GM18526 (cell line): ENCODE data around the gene BRICD5.

Experiments
- POLR2A ChIP-seq: IDR thresholded peaks from 3 replicates; pipeline ENCODE4 v1.6.1; 2011; ENCODE audit not compliant: insufficient read length; ENCODE audit errors: extremely low read depth

Gene BRICD5

GRCh38 chr16:2183671-2184070, 27.0 kb downstream of the BRICD5 start:
- no peak for TF ChIP-seq POLR2A

- no peak for TF ChIP-seq POLR2A
These were observed 28.7 kb downstream of the BRICD5 start for GRCh38 chr16:2181952-2182351.

- no peak for TF ChIP-seq POLR2A
These were observed 29.4 kb downstream of the BRICD5 start for GRCh38 chr16:2180962-2181923.

- TF ChIP-seq POLR2A, result no peak
These were observed 30.2 kb downstream of the BRICD5 start for GRCh38 chr16:2180461-2180860.

GRCh38 chr16:2179576-2179975, 31.1 kb downstream of the BRICD5 start:
- no peak for TF ChIP-seq POLR2A

- TF ChIP-seq POLR2A, result no peak
These were observed 31.6 kb downstream of the BRICD5 start for GRCh38 chr16:2179107-2179501.

GRCh38 chr16:2178321-2179106, 32.1 kb downstream of the BRICD5 start:
- TF ChIP-seq POLR2A, result no peak

- TF ChIP-seq POLR2A, result no peak
These were observed 33.1 kb downstream of the BRICD5 start for GRCh38 chr16:2177561-2177960.

GRCh38 chr16:2177101-2177500, 33.6 kb downstream of the BRICD5 start:
- no peak for TF ChIP-seq POLR2A

GRCh38 chr16:2176047-2176446, 34.6 kb downstream of the BRICD5 start:
- no peak for TF ChIP-seq POLR2A

GRCh38 chr16:2175454-2175853, 35.2 kb downstream of the BRICD5 start:
- no peak for TF ChIP-seq POLR2A

GRCh38 chr16:2174396-2175131, 36.1 kb downstream of the BRICD5 start:
- no peak for TF ChIP-seq POLR2A

GRCh38 chr16:2173916-2174315, 36.7 kb downstream of the BRICD5 start:
- TF ChIP-seq POLR2A, result no peak

GRCh38 chr16:2173366-2173765, 37.3 kb downstream of the BRICD5 start:
- no peak for TF ChIP-seq POLR2A

GRCh38 chr16:2172688-2173335, 37.9 kb downstream of the BRICD5 start:
- TF ChIP-seq POLR2A, result no peak

- no peak for TF ChIP-seq POLR2A
These were observed 39.0 kb downstream of the BRICD5 start for GRCh38 chr16:2171601-2172178.
